GM23338 (cell line): ENCODE measurements around the gene SORCS2. TPM values are rescaled to one million over a fixed set of nuclear protein-coding genes. Genes with fewer than 3 reads are reported as not detected.

Experiments
- ATAC-seq: fragments of 200-7000 bp; cut with Tn5 transposase; 3 replicates; pipeline ENCODE4 v1.9.1; 2020
- DNase-seq: peaks from one replicate; pipeline ENCODE4 v3.0.0-alpha.2; 2015; ENCODE audit warnings: low spot score
- H2AFZ ChIP-seq: fragments of 200-600 bp; sonication (generic); 2 replicates; pipeline ENCODE4 v1.8.0; 2016; ENCODE audit warnings: antibody characterized with exemption, mild to moderate bottlenecking, moderate library complexity
- H3F3A ChIP-seq: fragments of 200-600 bp; sonication (generic); replicated peaks from 2 replicates; pipeline ENCODE4 v1.8.0; 2017; ENCODE audit warnings: antibody characterized with exemption, mixed run types, low read depth
- H3K27ac ChIP-seq: fragments of 200-600 bp; sonication (generic); 2 replicates; pipeline ENCODE4 v1.6.1; 2016; ENCODE audit warnings: low read depth
- H3K27me3 ChIP-seq: fragments of 200-600 bp; sonication (generic); 2 replicates; pipeline ENCODE4 v1.8.0; 2016; ENCODE audit warnings: mild to moderate bottlenecking, mixed run types, moderate library complexity; ENCODE audit not compliant: insufficient read depth
- H3K36me3 ChIP-seq: fragments of 200-600 bp; sonication (generic); 2 replicates; pipeline ENCODE4 v1.8.0; 2016; ENCODE audit warnings: mild to moderate bottlenecking; ENCODE audit not compliant: insufficient read depth
- H3K4me1 ChIP-seq: fragments of 200-600 bp; sonication (generic); 2 replicates; pipeline ENCODE4 v1.8.0; 2016; ENCODE audit warnings: mild to moderate bottlenecking, moderate library complexity; ENCODE audit not compliant: insufficient read depth
- H3K4me2 ChIP-seq: fragments of 200-600 bp; sonication (generic); 2 replicates; pipeline ENCODE4 v1.7.1; 2017; ENCODE audit warnings: mixed run types
- H3K4me3 ChIP-seq: fragments of 200-600 bp; sonication (generic); 2 replicates; pipeline ENCODE4 v1.6.1; 2016; ENCODE audit warnings: mixed run types
- H3K79me2 ChIP-seq: fragments of 200-600 bp; sonication (generic); replicated peaks from 2 replicates; pipeline ENCODE4 v1.8.0; 2017; ENCODE audit warnings: mild to moderate bottlenecking; ENCODE audit not compliant: insufficient read depth
- H3K9me2 ChIP-seq: fragments of 200-600 bp; sonication (generic); 2 replicates; pipeline ENCODE4 v1.8.0; 2017; ENCODE audit not compliant: insufficient read depth
- H4K20me1 ChIP-seq: fragments of 200-600 bp; sonication (generic); replicated peaks from 2 replicates; pipeline ENCODE4 v1.8.0; 2017; ENCODE audit warnings: mild to moderate bottlenecking; ENCODE audit not compliant: insufficient read depth
- H3K27ac Mint-ChIP-seq: 2 replicates; pipeline ENCODE4 v1.8.0; 2020; ENCODE audit warnings: inconsistent platforms, mild to moderate bottlenecking, moderate library complexity, mixed read lengths
- H3K27me3 Mint-ChIP-seq: 3 replicates; pipeline ENCODE4 v1.8.0; 2022; ENCODE audit warnings: low read depth, mild to moderate bottlenecking, moderate library complexity, mixed read lengths, inconsistent platforms; ENCODE audit not compliant: insufficient read depth, poor library complexity
- H3K36me3 Mint-ChIP-seq: 3 replicates; pipeline ENCODE4 v1.8.0; 2021; ENCODE audit warnings: low read depth, mild to moderate bottlenecking, inconsistent platforms, moderate library complexity, mixed read lengths
- H3K4me1 Mint-ChIP-seq: 3 replicates; pipeline ENCODE4 v1.8.0; 2020; ENCODE audit warnings: mild to moderate bottlenecking, inconsistent platforms, mixed read lengths
- H3K4me3 Mint-ChIP-seq: 3 replicates; pipeline ENCODE4 v1.8.0; 2021; ENCODE audit warnings: moderate library complexity, mild to moderate bottlenecking, inconsistent platforms, mixed read lengths
- H3K9me3 Mint-ChIP-seq: 3 replicates; pipeline ENCODE4 v1.8.0; 2020; ENCODE audit warnings: moderate library complexity, mild to moderate bottlenecking, inconsistent platforms, mixed read lengths
- CREB1 ChIP-seq: fragments of 250-450 bp; sonication (Bioruptor Pico); IDR thresholded peaks from 2 replicates; pipeline ENCODE4 v1.5.0; 2020; ENCODE audit warnings: low read depth, mild to moderate bottlenecking, moderate library complexity
- CTCF ChIP-seq, 2 experiments: fragments of 200-600 bp in 1 of 2; sonication (generic) in 1 of 2; conservative IDR thresholded peaks; 2 replicates each; pipeline versions ENCODE4 v1.5.1 to v1.6.1; 2016 to 2017; ENCODE audit warnings: antibody characterized with exemption in 2 of 2, low read depth in 2 of 2, mild to moderate bottlenecking in 2 of 2, moderate library complexity in 1 of 2
- EZH2 ChIP-seq: fragments of 200-600 bp; sonication (generic); IDR thresholded peaks from one replicate; pipeline ENCODE4 v1.8.0; 2017; ENCODE audit warnings: antibody characterized with exemption, mild to moderate bottlenecking, low read depth; ENCODE audit not compliant: unreplicated experiment
- EZH2phosphoT487 ChIP-seq: fragments of 200-600 bp; sonication (generic); IDR thresholded peaks from one replicate; pipeline ENCODE4 v1.8.1; 2018; ENCODE audit warnings: antibody characterized with exemption; ENCODE audit not compliant: unreplicated experiment
- JUNB ChIP-seq: IDR thresholded peaks from one replicate; pipeline ENCODE4 v1.6.1; 2016; ENCODE audit warnings: antibody characterized with exemption; ENCODE audit not compliant: unreplicated experiment
- NANOG ChIP-seq: IDR thresholded peaks from 2 replicates; pipeline ENCODE4 v1.6.1; 2016; ENCODE audit warnings: antibody characterized with exemption, borderline replicate concordance
- STAT1 ChIP-seq: IDR thresholded peaks from one replicate; pipeline ENCODE4 v1.6.1; 2016; ENCODE audit warnings: antibody characterized with exemption; ENCODE audit not compliant: unreplicated experiment
- ZNF114 ChIP-seq: fragments of 250-450 bp; sonication (Bioruptor Pico); IDR thresholded peaks from 2 replicates; pipeline ENCODE4 v1.5.0; 2020; ENCODE audit warnings: mild to moderate bottlenecking, moderate library complexity
- ZNF331 ChIP-seq: fragments of 250-450 bp; sonication (Bioruptor Pico); IDR thresholded peaks from 2 replicates; pipeline ENCODE4 v1.5.0; 2020; ENCODE audit warnings: low read depth, mild to moderate bottlenecking, moderate library complexity
- ZNF462 ChIP-seq: fragments of 250-450 bp; sonication (Bioruptor Pico); IDR thresholded peaks from 2 replicates; pipeline ENCODE4 v1.5.0; 2020; ENCODE audit warnings: mild to moderate bottlenecking, moderate library complexity
- polyA plus RNA-seq: library from polyadenylated mRNA; unstranded; fragments of >200 nt; fragmentation: Nextera tagmentation; extraction: Ambion mirVana; gene quantifications from 2 replicates; pipeline ENCODE4 v1.2.1, GENCODE V29; 2016
- total RNA-seq: library from RNA; depleted of rRNA; stranded (reverse); fragments of >200 nt; shearing (Covaris generic); gene quantifications from 2 replicates; pipeline ENCODE4 v1.2.3, GENCODE V29; 2014

The SORCS2 gene
- total and polyA plus RNA-seq, 2 experiments from 2014 or later: 0.47 to 2.4 TPM

DNA sequence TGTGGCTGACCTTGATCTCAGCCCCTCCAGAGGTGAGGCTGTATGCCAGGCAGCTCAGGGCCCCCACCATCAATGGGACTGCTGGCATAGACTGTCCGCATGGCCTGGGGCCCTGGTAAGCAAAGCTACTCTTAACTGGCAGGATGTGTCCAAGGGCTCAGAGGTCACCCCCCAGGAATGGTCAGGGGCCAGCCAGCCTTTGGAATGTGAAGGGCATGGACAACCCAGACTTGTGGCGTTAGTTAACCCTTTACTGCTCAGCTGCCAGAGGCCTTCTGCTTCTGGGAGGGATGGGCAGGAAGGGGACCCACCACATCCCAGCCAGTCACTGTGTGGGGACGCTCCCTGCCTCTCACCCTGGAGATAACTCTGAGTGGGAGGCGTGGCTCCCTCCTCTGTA lies 322.5 kb downstream of the SORCS2 start:
- Histone ChIP-seq H3K4me3 (no peak overlapping the region), H3K27ac (no peak overlapping the region), H3K27me3 (no peaks in the 10 kb centered on the region), H3K4me2 (no peak overlapping the region), H3K79me2 (no peaks in the 10 kb centered on the region), H3K4me1 (no peaks in the 10 kb centered on the region), H3K36me3 (no peaks in the 10 kb centered on the region), H3K9me2 (no peaks in the 10 kb centered on the region), H4K20me1 (no peaks in the 10 kb centered on the region), H3F3A (no peaks in the 10 kb centered on the region), H2AFZ (no peak overlapping the region)
- H3K27me3 Mint-ChIP-seq: peaks cover 15% of the 10 kb centered on the region
- H3K27ac Mint-ChIP-seq: no peak overlapping the region
- H3K36me3 Mint-ChIP-seq: no peaks in the 10 kb centered on the region
- ATAC-seq (no peak), DNase-seq (no peak)
- H3K4me3 Mint-ChIP-seq: no peak overlapping the region
- H3K4me1 Mint-ChIP-seq: peaks cover 32% of the 10 kb centered on the region
- no peaks in the 10 kb centered on the region for H3K9me3 Mint-ChIP-seq
- no peak for TF ChIP-seq STAT1
- no peak for TF ChIP-seq ZNF331 (CRISPR knock-in tag)
- TF ChIP-seq CTCF (conservative IDR thresholded peaks at IDR 0.05; ENCODE audit: low read depth in 2 of 2): no peak
- TF ChIP-seq JUNB: no peak
- no peak for TF ChIP-seq NANOG
- no peak for TF ChIP-seq ZNF114 (CRISPR knock-in tag)
- no peak for TF ChIP-seq EZH2phosphoT487

DNA sequence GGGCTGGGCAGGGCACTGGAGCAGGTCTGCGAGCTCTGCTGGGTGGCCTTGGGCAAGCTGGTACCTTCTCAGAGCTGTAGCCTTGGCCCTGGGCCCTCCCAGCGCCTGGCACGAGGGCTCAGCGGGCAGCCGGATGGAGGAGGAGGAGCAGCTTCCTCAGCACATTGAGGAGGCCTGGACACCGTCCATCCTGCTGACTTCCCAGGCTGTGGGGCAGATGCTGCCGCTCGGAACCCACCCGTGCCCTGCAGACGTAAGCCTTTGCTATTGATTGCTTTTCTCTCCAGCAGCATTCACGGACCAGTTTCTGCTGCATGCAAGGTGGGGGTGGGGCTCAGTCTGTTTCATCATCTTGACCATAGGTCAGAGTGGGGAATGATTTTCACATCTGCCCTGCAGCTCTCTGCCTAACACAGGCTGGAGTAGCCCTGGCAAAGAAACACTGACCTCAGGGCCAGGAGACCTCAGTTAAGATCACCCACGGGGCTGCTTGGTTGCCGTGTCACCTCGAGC lies 323.1 kb downstream of the SORCS2 start:
- no peaks in the 10 kb centered on the region for H4K20me1 ChIP-seq
- no peak overlapping the region for H2AFZ ChIP-seq
- H3K4me3 Mint-ChIP-seq: no peak overlapping the region
- H3F3A ChIP-seq: no peaks in the 10 kb centered on the region
- no peak overlapping the region for H3K4me2 ChIP-seq
- H3K4me1 Mint-ChIP-seq: peaks cover 32% of the 10 kb centered on the region
- H3K9me2 ChIP-seq: no peaks in the 10 kb centered on the region
- peaks cover 15% of the 10 kb centered on the region for H3K27me3 Mint-ChIP-seq
- H3K27me3 ChIP-seq: no peaks in the 10 kb centered on the region
- H3K36me3 Mint-ChIP-seq: no peaks in the 10 kb centered on the region
- no peak overlapping the region for H3K27ac ChIP-seq
- no peaks in the 10 kb centered on the region for H3K79me2 ChIP-seq
- H3K27ac Mint-ChIP-seq: no peak overlapping the region
- H3K4me1 ChIP-seq: no peaks in the 10 kb centered on the region
- DNase-seq (no peak), ATAC-seq (no peak)
- no peaks in the 10 kb centered on the region for H3K36me3 ChIP-seq
- no peak overlapping the region for H3K4me3 ChIP-seq
- H3K9me3 Mint-ChIP-seq: no peaks in the 10 kb centered on the region
- TF ChIP-seq CTCF (conservative IDR thresholded peaks at IDR 0.05; ENCODE audit: low read depth in 2 of 2): no peak
- no peak for TF ChIP-seq EZH2
- TF ChIP-seq ZNF114 (CRISPR knock-in tag): no peak
- TF ChIP-seq CREB1: no peak
- no peak for TF ChIP-seq ZNF462
- TF ChIP-seq NANOG: no peak
- TF ChIP-seq JUNB: no peak
